ENCODE data around the gene GMPPB. TPM values are rescaled to one million over a fixed set of nuclear protein-coding genes. Genes with fewer than 3 reads are reported as not detected.

Gene GMPPB
- total and polyA plus RNA-seq, 7 donors = 9.3 to 30.7 (median 12.5) TPM

GRCh38 chr3:49716691-49717210, 7.0 kb downstream of the GMPPB start:
- Histone ChIP-seq H3K36me3 (ENCODE audit: insufficient read depth in 1 of 2, low read depth in 1 of 2) (peaks cover 0 to 63% of the 10 kb centered on the region in 2 donors), H3K27me3 (ENCODE audit: insufficient read depth in 3 of 3, low read length in 2 of 3) (no peaks in the 10 kb centered on the region), H3K4me1 (peaks cover 35% of the 10 kb centered on the region), H3K4me3 (no peak overlapping the region), H3K27ac (no peak overlapping the region), H3K9me3 (no peaks in the 10 kb centered on the region)
- intact Hi-C loops (cut with DNase I) = loop anchor here in 1 of 2 donors (5.0 kb wide), 1 partner anchor 126 kb away; no protein-coding TSS in a partner anchor
- DNase-seq (no peak), ATAC-seq (no peak)
- TF ChIP-seq, protein P1, sequence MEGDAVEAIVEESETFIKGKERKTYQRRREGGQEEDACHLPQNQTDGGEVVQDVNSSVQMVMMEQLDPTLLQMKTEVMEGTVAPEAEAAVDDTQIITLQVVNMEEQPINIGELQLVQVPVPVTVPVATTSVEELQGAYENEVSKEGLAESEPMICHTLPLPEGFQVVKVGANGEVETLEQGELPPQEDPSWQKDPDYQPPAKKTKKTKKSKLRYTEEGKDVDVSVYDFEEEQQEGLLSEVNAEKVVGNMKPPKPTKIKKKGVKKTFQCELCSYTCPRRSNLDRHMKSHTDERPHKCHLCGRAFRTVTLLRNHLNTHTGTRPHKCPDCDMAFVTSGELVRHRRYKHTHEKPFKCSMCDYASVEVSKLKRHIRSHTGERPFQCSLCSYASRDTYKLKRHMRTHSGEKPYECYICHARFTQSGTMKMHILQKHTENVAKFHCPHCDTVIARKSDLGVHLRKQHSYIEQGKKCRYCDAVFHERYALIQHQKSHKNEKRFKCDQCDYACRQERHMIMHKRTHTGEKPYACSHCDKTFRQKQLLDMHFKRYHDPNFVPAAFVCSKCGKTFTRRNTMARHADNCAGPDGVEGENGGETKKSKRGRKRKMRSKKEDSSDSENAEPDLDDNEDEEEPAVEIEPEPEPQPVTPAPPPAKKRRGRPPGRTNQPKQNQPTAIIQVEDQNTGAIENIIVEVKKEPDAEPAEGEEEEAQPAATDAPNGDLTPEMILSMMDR (IDR thresholded peaks at IDR 0.05) = no peak
- WGBS, 3 donors = 82 to 88% (median 82%) methylated on average over 15 to 16 of the region's 16 CpGs

DNA sequence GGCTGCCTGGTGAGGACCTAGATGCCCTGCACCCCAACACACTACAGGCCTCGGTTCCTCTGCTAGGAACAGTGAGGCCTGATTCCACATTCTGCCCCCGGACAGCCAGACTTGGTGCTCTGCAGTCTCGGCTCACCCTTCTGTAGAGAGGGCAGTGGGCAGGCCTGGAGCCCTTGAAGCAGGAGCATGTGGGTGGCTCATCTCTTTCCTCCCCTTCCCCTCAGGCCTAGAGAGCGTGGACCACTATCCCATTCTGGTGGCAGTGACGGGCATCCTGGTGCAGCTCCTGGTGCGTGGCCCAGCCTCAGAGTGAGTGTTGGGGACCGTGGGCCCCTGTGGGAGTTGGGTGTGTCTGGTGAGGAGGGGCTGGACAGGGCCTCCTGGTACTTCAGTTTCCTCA, 7.6 kb downstream of the GMPPB start:
- DNase-seq (no peak), ATAC-seq (no peak)
- WGBS, 3 donors = 88 to 95% (median 90%) methylated on average over 7 of the region's 7 CpGs

DNA sequence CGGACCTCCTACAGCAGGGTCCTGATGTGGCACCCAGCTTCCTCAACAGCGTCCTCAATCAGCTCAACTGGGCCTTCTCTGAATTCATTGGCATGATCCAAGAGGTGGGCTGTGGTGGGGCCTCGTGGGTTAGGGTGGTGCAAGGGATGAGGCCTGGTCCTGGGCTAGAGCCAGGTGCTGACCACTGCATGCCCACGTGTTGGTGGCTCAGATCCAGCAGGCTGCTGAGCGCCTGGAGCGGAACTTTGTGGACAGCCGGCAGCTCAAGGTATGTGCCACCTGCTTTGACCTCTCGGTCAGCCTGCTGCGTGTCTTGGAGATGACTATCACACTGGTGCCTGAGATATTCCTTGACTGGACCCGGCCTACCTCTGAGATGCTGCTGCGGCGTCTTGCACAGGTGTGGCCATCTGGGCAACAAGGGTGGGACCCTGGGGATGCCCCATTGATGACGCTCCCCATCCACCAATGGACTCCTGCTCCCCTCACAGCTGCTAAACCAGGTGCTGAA, 8.1 kb downstream of the GMPPB start:
- intact Hi-C loops (cut with DNase I) = loop anchor here in 1 of 2 donors (5.0 kb wide), 1 partner anchor 127 kb away; no protein-coding TSS in a partner anchor
- no peak for ATAC-seq
- DNase-seq = no peak
- Histone ChIP-seq H3K27me3 (ENCODE audit: insufficient read depth in 3 of 3, low read length in 2 of 3) (no peaks in the 10 kb centered on the region), H3K4me3 (no peak overlapping the region), H3K36me3 (ENCODE audit: insufficient read depth in 1 of 2, low read depth in 1 of 2) (peaks cover 0 to 63% of the 10 kb centered on the region in 2 donors), H3K4me1 (peaks cover 35% of the 10 kb centered on the region), H3K9me3 (no peaks in the 10 kb centered on the region), H3K27ac (no peak overlapping the region)
- 63 to 77% (median 65%) methylated on average over 13 of the region's 13 CpGs for WGBS, 3 donors
- TF ChIP-seq, protein P1 (IDR thresholded peaks at IDR 0.05) = no peak

More for the DNA sequence above, 7.6 kb downstream of the GMPPB start:
- H3K4me1 ChIP-seq = peaks cover 35% of the 10 kb centered on the region
- peaks cover 0 to 63% of the 10 kb centered on the region in 2 donors for H3K36me3 ChIP-seq (ENCODE audit: insufficient read depth in 1 of 2, low read depth in 1 of 2)
- H3K9me3 ChIP-seq = no peaks in the 10 kb centered on the region
- intact Hi-C loops (cut with DNase I) = loop anchor here in 1 of 2 donors (5.0 kb wide), 1 partner anchor 126 kb away; no protein-coding TSS in a partner anchor
- no peak overlapping the region for H3K4me3 ChIP-seq
- no peaks in the 10 kb centered on the region for H3K27me3 ChIP-seq (ENCODE audit: insufficient read depth in 3 of 3, low read length in 2 of 3)
- TF ChIP-seq, protein P1 (IDR thresholded peaks at IDR 0.05) = no peak
- no peak overlapping the region for H3K27ac ChIP-seq

GRCh38 chr3:49714728-49715550, 8.8 kb downstream of the GMPPB start:
- ATAC-seq (no peak), DNase-seq (no peak)
- no peak overlapping the region for H3K4me3 ChIP-seq
- peaks cover 0 to 61% of the 10 kb centered on the region in 2 donors for H3K36me3 ChIP-seq (ENCODE audit: insufficient read depth in 1 of 2, low read depth in 1 of 2)
- no peaks in the 10 kb centered on the region for H3K27me3 ChIP-seq (ENCODE audit: insufficient read depth in 3 of 3, low read length in 2 of 3)
- H3K27ac ChIP-seq = peak overlapping the region; percentile 53
- intact Hi-C loops (cut with DNase I) = loop anchor here in 1 of 2 donors (5.0 kb wide), 1 partner anchor 127 kb away; no protein-coding TSS in a partner anchor
- 26 to 61% (median 46%) methylated on average over 13 of the region's 13 CpGs for WGBS, 3 donors
- H3K4me1 ChIP-seq = peaks cover 35% of the 10 kb centered on the region
- TF ChIP-seq, protein P1 (IDR thresholded peaks at IDR 0.05) = no peak
- H3K9me3 ChIP-seq = no peaks in the 10 kb centered on the region

Measured in psoas muscle (tissue), 8 donors.